PFSK-1 (cell line): Measurements from ENCODE around the gene SDK1.

Experiments
- FOXP2 ChIP-seq: optimal IDR thresholded peaks from 2 replicates; pipeline ENCODE3; 2011; ENCODE audit warnings: borderline replicate concordance, control low read depth, inconsistent platforms; ENCODE audit not compliant: insufficient read depth; ENCODE audit errors: extremely low read length, extremely low read depth
- POLR2AphosphoS5 ChIP-seq: IDR thresholded peaks from 2 replicates; pipeline ENCODE4 v1.6.1; 2012; ENCODE audit warnings: low read depth, mild to moderate bottlenecking, control low read depth, low read length, moderate library complexity
- SIN3A ChIP-seq: IDR thresholded peaks from 2 replicates; pipeline ENCODE4 v1.6.1; 2012; ENCODE audit warnings: mild to moderate bottlenecking, low read length, moderate library complexity, borderline replicate concordance; ENCODE audit not compliant: insufficient read depth
- TAF1 ChIP-seq: IDR thresholded peaks from 2 replicates; pipeline ENCODE4 v1.6.1; 2012; ENCODE audit warnings: low read length, control low read depth, borderline replicate concordance; ENCODE audit not compliant: insufficient read depth
- TF ChIP-seq, protein P1 (sequence below), 2 experiments: IDR thresholded peaks; 2 replicates each; pipeline versions ENCODE4 v1.6.1 to v1.8.0; 2011 to 2012; ENCODE audit warnings: low read depth in 2 of 2, low read length in 2 of 2, control low read depth in 1 of 2, inconsistent platforms in 1 of 2, mild to moderate bottlenecking in 1 of 2, moderate library complexity in 1 of 2; ENCODE audit not compliant: insufficient read depth in 1 of 2

The SDK1 gene

DNA sequence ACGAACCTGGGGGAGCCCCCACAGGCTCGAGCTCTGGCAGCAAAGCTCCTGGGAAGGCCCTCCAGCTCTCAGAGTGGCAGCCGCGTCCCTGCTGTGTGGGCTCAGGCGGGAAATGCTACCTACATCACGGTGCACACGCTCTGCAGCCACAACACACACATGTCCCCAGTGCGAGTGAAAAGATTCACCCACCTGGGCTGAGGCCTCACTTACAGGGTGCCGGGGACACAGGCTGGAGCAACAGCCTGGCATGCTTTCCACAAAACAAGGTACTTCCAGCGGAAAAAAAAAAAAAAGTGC lies 970.6 kb downstream of the SDK1 start:
- TF ChIP-seq, protein P1, sequence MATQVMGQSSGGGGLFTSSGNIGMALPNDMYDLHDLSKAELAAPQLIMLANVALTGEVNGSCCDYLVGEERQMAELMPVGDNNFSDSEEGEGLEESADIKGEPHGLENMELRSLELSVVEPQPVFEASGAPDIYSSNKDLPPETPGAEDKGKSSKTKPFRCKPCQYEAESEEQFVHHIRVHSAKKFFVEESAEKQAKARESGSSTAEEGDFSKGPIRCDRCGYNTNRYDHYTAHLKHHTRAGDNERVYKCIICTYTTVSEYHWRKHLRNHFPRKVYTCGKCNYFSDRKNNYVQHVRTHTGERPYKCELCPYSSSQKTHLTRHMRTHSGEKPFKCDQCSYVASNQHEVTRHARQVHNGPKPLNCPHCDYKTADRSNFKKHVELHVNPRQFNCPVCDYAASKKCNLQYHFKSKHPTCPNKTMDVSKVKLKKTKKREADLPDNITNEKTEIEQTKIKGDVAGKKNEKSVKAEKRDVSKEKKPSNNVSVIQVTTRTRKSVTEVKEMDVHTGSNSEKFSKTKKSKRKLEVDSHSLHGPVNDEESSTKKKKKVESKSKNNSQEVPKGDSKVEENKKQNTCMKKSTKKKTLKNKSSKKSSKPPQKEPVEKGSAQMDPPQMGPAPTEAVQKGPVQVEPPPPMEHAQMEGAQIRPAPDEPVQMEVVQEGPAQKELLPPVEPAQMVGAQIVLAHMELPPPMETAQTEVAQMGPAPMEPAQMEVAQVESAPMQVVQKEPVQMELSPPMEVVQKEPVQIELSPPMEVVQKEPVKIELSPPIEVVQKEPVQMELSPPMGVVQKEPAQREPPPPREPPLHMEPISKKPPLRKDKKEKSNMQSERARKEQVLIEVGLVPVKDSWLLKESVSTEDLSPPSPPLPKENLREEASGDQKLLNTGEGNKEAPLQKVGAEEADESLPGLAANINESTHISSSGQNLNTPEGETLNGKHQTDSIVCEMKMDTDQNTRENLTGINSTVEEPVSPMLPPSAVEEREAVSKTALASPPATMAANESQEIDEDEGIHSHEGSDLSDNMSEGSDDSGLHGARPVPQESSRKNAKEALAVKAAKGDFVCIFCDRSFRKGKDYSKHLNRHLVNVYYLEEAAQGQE (IDR thresholded peaks at IDR 0.05; ENCODE audit: insufficient read depth in 1 of 2, low read depth in 2 of 2, low read length in 2 of 2): no peak
- TF ChIP-seq SIN3A (no peak), POLR2AphosphoS5 (no peak), FOXP2 (no peak), TAF1 (no peak)

DNA sequence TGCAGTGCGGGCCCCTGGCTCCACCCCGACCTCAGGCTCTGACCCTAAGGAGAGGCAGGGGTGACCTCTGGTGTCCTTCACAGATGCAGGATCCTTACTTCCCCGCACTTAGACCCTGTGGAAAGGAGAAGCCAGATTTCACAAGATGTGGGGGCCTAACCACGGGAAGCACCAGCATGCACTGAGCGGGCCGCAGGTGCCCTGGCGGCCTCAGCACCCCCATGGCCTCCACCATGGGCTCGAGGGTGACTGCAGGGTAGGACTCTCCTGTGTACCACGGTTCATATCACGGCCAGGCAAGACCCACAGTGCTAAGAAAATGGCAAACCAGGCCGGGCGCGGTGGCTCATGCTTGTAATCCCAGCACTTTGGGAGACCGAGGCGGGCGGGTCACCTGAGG lies 971.1 kb downstream of the SDK1 start:
- no peak for TF ChIP-seq TAF1
- TF ChIP-seq, protein P1 (IDR thresholded peaks at IDR 0.05; ENCODE audit: insufficient read depth in 1 of 2, low read depth in 2 of 2, low read length in 2 of 2): no peak
- no peak for TF ChIP-seq POLR2AphosphoS5
- no peak for TF ChIP-seq FOXP2
- TF ChIP-seq SIN3A: no peak

DNA sequence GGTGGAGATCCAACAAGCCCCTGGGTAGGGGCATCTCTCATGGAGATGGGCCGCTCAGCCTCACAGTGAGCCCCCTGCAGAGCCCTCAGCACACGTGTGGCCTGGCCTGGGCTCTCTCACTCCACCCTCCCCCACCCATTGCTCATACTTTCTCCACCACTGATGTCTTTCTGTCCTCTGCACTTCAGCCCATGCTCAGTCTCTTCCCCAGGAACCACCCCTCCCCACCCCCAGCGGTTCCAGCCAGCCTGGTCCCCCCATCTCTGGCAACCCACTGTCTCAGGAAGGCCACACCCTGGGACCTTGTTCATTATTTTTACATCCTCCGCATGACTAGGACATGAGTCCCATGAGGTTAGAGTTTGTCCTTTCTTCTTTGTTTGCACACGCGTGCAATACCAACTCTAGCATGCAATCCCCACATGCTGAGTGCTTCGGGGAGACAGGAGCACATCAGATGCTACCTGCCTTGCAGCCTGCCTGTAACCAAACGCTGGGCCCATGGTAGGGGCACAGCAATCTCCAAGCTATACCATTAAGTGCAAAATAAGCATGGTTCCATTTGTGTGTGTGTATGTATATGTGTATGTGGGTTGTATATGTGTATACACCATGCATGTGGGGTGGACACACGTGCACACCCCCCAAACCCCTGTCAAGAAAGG lies 972.6 kb downstream of the SDK1 start:
- no peak for TF ChIP-seq FOXP2
- TF ChIP-seq SIN3A: no peak
- TF ChIP-seq, protein P1 (IDR thresholded peaks at IDR 0.05; ENCODE audit: insufficient read depth in 1 of 2, low read depth in 2 of 2, low read length in 2 of 2): no peak
- TF ChIP-seq POLR2AphosphoS5: no peak
- TF ChIP-seq TAF1: no peak

DNA sequence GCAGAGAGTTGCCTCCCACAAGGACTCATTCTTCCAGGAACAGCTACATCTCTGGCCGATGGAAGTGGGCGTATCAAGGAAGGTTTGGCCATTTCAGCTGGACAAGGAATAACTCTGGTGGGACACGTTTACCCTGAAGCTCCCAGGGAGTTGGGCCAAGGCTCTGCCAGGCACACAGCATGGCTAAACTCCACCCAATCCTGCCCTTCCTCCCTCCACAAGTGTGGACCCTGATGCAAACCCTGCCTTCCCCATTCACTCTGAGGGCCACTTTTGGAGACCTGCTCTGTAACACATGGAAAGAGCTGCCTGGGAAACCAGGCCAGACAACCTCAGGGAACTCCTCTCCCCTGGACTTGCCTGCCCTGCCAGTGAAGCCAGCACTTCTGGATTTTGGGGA lies 973.2 kb downstream of the SDK1 start:
- TF ChIP-seq, protein P1 (IDR thresholded peaks at IDR 0.05; ENCODE audit: insufficient read depth in 1 of 2, low read depth in 2 of 2, low read length in 2 of 2): no peak
- no peak for TF ChIP-seq SIN3A
- no peak for TF ChIP-seq POLR2AphosphoS5
- no peak for TF ChIP-seq FOXP2
- no peak for TF ChIP-seq TAF1
